ENCODE measurements around the gene ASS1. TPM values are rescaled to one million over a fixed set of nuclear protein-coding genes. Genes with fewer than 3 reads are reported as not detected.

Gene ASS1
- total and polyA plus RNA-seq, 2 of the 13 experiments (the other 11 are each of a cell fraction or from before 2014, with no cell fraction given) = 77.6 to 122 TPM

DNA sequence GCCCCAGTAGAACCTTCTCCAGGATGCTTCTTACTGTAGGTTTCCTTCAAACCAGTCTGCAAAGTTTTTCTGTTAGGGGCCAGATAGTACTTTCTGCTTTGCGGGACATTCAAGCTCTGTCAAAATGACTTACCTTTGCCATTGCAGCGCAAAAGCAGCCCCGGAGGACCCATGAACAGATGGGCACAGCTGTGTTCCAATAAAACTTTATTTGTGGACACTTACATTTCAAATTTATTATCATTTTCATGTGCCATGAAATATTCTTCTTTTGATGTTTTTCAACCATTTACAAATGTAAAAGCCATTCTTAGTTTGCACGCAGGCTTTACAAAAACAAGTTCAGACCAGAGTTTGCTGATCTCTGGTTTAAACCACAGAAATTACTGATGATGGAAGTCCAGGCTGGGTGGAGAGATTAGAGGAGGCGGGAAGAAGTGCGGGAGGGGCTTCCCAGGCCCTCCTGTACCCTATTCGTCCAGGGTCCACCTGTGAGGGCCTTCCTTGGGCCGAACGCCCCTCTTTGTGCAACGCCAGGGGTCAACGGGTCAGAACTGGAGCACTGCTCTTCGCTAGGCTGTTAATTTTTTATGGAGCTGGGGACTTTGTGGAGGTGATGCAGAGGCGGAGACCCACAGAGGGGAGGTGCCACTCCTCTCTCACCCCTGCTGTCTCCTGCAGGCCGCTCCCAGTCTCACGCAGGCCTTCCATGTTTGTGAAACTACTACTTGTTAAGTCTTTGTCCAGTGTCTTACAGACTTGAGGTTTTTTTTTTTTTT is 7.6 kb upstream of the ASS1 start (continued):
- TF ChIP-seq, protein P1, sequence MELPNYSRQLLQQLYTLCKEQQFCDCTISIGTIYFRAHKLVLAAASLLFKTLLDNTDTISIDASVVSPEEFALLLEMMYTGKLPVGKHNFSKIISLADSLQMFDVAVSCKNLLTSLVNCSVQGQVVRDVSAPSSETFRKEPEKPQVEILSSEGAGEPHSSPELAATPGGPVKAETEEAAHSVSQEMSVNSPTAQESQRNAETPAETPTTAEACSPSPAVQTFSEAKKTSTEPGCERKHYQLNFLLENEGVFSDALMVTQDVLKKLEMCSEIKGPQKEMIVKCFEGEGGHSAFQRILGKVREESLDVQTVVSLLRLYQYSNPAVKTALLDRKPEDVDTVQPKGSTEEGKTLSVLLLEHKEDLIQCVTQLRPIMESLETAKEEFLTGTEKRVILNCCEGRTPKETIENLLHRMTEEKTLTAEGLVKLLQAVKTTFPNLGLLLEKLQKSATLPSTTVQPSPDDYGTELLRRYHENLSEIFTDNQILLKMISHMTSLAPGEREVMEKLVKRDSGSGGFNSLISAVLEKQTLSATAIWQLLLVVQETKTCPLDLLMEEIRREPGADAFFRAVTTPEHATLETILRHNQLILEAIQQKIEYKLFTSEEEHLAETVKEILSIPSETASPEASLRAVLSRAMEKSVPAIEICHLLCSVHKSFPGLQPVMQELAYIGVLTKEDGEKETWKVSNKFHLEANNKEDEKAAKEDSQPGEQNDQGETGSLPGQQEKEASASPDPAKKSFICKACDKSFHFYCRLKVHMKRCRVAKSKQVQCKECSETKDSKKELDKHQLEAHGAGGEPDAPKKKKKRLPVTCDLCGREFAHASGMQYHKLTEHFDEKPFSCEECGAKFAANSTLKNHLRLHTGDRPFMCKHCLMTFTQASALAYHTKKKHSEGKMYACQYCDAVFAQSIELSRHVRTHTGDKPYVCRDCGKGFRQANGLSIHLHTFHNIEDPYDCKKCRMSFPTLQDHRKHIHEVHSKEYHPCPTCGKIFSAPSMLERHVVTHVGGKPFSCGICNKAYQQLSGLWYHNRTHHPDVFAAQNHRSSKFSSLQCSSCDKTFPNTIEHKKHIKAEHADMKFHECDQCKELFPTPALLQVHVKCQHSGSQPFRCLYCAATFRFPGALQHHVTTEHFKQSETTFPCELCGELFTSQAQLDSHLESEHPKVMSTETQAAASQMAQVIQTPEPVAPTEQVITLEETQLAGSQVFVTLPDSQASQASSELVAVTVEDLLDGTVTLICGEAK (IDR thresholded peaks at IDR 0.05) = peak; percentile 53; the same call in 1 of the 2 replicates
- TF ChIP-seq, protein P1 (CRISPR knock-in tag; IDR thresholded peaks at IDR 0.05) = peak; percentile 98

Measured in HepG2 (cell line).